HG03139 (cell line): ENCODE data around the gene FXYD7.

Experiments used
- ATAC-seq: cut with Tn5 transposase; IDR thresholded peaks from one replicate; pipeline ENCODE4 v1.9.1; 2021; ENCODE audit not compliant: unreplicated experiment

Gene FXYD7

DNA sequence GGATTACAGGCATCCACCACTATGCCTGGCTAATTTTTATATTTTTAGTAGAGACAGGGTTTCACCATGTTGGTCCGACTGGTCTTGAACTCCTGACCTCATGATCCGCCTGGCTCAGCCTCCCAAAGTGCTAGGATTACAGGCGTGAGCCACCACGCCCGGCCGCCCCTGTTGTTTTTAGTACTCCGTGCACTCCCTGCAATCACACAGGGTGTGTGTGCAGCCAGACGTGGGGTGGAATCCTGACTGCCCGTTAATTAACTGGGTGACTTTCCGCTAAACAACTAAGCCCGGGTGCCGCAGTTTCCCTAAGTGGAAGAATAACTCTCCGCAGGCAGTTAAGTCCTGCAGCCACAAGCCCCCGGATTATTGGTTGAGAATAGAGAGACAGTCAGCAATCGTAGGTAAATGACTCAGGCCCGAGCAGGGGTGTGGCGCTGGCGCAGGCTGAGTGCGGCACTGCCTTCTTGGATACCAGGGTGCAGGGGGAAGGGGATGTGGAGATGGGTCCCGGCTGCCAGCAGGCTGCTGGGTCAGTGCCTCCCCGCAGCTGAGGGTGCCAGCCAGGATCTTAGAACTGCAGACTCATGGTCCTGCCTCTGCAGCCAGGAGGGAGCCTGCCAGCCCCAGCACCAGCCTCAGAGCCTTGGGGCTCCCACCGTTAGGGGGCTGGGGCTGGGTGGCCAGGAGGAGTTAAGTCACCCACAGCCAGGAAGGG, 33.5 kb upstream of the FXYD7 start:
- ATAC-seq: no peak

GRCh38 chr19:35110974-35111373, 32.1 kb upstream of the FXYD7 start:
- no peak for ATAC-seq

- ATAC-seq: no peak
Measured at GRCh38 chr19:35112995-35113688, 29.9 kb upstream of the FXYD7 start.

DNA sequence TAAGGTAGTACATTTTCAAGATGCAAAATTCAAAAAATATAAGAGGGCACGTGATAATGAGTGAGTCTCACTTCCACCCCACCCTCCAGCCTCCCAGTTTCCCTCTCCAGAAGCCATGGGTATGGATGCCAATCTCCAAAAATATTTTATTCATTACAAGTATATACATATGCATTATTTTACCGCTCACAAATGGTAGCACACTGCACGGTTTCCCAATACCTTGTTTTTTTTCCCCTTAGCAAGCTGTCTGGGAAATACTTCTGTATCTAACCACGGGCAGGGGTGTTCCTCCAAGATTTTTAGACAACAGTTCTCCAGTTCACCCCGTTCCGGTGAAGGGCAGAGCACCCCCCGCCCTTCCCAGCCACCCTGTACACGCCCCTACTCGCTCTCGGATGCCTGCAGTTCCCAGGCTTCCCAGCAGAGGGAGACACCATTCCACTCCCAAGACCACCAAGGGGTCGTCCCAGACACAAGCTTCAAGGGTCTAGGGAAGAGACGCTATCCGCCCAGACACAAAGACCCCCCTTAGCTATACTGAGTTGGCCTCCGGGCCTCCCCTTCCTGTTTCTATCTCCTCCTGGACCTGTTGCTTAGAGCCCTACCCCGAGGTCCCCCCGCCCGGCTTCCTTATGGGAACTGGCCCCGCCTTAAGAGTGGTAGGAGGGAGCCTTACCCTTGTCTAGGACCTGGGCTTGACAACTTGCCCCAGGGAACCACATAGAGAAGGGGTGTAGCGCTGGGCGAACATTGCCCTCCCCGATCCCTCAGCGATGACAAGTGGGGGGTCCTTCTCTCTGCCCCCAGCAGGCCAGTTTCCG, 28.5 kb upstream of the FXYD7 start:
- ATAC-seq: no peak

DNA sequence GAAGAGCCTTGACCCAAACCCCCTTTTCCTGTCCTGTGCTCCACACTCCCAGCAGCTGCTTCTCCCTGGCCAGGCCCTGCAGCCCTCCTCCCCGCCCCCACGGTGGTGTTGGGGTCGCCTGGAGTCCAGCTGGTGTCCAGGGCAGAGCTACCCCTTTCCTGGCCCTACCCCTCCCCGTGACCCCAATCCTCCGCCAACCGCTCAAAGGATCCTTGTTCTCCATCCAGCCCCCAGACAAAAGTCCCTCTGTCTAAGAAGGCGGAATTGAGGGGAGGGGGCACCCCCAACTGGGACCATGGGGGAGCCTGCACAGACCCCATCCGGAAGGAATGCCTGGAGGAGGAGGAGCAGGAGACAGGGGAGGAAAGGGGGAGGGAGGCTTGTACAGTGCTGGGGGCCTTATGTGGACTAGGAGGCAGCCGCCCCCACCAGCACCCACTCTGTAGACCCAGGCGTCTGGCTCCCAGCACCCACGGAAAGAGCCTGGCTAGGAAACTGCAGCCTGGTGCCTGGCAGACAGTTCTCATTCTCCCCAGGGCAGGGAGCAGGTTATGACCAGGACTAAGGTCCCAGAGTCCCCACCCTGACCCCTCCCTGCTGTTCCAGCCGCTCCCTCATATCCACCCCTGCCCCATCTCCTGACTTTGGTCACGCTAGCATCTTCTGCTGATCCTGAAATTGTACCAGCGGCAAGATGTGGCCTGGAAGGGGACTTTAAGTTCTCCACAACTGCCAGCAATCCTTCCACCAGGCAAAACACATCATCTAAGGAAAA, 27.7 kb upstream of the FXYD7 start, which contains the start of gene FXYD3:
FXYD3 (plus strand) TSS at position 647 of the 775 bp plus-strand sequence. CDS start 3,554 bp downstream, outside the sequence.
- no peak for ATAC-seq

DNA sequence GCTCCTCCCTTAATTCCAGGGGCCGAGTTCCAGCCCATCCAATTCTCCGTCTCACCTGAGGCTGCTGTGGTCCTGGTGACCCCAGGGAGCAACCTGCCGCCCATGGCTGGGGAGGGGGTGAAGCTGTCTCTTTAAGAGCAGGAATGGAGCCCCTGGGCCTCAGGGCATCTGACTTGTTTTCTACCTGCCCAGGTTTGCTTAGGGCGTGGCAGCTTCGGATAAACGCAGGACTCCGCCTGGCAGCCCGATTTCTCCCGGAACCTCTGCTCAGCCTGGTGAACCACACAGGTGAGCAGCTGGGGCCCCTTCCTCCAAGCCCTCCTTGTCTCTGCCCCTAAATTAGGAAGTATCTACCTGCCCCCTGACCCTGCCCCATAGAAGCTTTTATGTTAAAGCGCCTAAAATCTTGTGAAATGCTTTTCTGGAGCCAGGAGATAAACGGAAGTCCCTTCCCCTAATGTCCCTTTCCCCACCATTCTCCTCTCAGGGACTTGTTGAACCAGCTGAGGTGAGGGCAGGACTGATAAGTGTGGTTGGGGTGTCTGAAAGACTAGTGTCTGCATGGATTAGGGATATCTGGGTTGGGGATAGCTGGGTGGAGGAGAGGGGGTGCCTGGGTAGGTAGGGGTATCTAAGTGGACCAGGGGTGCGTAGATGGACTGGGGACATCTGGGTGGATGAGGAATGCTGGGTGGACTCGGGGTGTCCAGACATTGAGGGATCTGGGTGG, 26.8 kb upstream of the FXYD7 start:
- no peak for ATAC-seq

DNA sequence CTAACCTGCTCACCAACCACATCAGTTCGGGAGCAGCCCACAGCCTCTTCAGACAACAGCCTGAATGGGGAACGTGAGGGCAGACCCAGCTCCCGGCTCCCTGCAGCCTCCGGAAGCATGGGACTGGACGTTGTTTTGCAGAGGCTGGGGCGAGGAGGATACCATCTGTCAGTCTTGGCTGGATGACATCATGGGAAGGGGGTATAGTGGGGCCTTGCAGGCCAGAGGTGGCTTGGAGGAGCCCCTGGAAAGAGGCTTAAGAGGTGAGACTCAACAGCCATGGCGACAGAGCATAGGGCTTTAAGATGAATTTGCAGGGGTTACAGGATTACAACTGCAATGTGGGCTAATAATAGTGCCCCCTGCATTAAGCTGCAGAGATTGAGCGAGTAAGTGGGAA, 25.9 kb upstream of the FXYD7 start:
- ATAC-seq: no peak

DNA sequence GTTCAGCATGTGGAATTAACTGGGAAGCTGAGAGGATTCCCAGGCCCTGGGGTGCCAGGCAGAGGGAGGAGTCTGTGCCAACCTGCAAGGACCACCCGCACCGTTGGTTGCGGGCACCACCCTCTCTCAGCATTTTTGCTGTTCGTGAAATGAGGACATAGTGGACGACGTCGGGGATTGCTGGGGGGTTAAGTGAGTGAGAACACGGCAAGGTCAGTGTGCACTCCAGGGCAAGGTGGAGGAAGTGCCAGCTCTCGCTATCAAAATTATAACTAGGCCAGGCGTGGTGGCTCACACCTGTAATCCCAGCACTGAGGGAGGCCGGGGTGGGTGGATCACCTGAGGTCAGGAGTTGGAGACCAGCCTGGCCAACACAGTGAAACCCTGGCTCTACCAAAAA, 25.3 kb upstream of the FXYD7 start:
- no peak for ATAC-seq

GRCh38 chr19:35118268-35119020, 24.6 kb upstream of the FXYD7 start:
- no peak for ATAC-seq

DNA sequence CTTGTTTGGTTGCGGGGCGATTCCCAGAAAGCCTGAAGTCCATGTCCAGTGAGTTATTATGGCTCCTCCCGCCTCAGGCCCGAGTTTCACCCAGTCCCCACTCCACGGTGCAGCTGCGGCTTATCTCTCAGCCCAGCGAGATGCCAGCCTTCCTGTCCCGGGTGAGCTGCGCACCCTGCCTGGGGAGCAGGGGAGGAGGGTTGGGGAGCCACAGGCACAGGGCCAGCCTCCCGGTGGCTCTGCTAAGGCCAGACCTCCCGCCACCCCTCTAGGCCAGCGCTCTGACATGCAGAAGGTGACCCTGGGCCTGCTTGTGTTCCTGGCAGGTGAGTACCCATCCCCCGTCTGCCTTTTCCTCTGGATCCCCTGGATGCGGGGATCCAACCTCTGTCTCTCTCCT, 24.0 kb upstream of the FXYD7 start:
- no peak for ATAC-seq

GRCh38 chr19:35119578-35120155, 23.4 kb upstream of the FXYD7 start:
- no peak for ATAC-seq

- ATAC-seq: no peak
Measured at GRCh38 chr19:35120492-35120891, 22.6 kb upstream of the FXYD7 start.

DNA sequence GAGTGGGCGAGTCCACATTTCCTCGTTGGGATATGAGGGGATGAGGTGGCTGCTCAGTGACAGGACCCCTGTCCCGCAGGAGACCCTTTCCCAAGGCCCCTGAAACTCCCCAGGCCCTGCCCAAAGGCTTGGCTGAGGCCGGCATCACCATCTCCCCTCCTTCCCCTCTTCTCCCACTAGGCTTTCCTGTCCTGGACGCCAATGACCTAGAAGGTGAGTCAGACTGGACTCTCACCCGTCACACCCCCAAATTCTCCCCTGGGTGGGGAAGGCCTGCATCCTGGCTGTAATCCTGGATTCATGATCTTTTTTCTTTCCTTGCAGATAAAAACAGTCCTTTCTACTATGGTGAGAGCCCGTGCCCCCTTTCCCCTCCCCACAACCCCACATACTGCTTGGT, 22.2 kb upstream of the FXYD7 start:
- ATAC-seq: no peak

GRCh38 chr19:35122687-35123551, 20.1 kb upstream of the FXYD7 start:
- no peak for ATAC-seq

GRCh38 chr19:35123573-35123972, 19.5 kb upstream of the FXYD7 start:
- ATAC-seq: no peak

DNA sequence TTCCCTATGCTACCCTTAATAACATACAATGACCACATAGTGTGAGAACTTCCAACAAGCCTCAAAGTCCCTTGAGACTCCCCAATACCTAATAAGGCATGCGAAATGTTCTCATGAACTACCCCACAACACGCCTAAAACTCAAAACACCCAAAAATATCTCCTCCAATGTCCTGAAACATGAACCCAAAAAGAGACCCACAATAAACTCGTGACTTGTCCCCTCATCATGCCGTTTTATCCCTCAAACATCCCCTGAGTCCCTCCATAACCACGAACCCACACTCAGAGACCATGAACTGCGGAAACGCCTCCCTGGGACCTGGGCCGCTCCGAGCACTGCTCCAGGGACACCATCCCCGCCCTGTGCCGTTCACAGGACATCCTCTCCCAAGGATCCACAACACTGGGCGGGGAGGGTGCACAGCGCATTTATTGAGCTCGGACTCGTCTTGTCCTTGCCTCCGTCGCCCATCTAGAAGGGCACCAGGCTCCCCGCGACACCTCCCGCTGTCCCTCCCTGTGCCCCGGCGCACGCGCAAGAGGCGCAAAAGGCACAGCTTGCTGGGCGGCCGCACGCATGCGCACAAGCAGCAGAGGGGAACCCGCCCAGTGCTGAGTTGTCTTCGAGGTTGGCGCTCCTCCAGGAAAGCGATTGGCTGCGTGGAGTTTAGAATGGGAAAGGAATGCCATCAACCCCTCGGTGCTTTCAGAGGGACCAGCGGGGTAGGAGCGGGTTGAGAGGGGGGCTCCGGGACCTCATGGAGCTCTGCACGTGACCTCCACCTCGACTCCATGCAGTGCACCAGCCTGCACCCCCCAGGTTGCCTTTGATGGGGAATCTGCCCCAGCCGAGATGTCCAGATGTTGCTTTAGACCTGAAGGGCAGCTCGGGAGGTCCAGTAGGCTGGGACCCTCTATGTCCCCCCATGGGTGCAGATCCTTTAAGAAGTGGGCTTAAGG, 18.7 kb upstream of the FXYD7 start:
- peak; percentile 47 for ATAC-seq

DNA sequence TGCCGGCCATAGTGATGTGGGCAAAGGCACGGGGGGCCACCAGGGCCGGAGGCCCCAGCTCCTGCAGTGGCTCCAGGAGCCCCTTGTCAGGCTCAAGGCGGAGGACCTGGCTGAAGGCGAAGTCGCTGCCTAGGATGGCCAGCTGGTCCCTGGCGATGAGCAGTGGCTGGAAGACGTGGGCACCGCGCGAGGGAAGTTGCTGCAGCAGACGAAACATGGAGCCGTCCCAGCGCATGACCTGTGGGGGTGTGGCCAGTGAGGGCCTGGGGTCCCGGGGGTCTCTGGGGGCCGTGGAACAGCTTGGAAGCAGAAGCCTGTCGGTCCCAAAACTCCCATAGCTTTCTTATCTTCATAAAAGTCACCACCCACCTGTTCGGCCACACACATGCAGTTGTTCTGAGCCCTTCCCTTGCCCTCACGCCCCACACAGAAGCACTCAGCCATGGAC, 17.8 kb upstream of the FXYD7 start:
- ATAC-seq: no peak
